Hematopoietic multipotent progenitor cell treated with erythropoietin and hydrocortisone succinate and interleukin-3 and kit ligand, for 6 days (in vitro differentiated cells): ENCODE data around the gene HMGXB4.
A peak's percentile ranks its signal among the peaks of the same experiment; 100 is the strongest.
"Not testable (repeated sequence)": the region's sequence is repeated elsewhere in the genome, so short reads cannot be mapped to it uniquely, and the experiment has no call there.

Source experiments
- DNase-seq: peaks from one replicate; pipeline ENCODE4 v3.0.0-alpha.2; 2015

HMGXB4 gene

GRCh38 chr22:35257321-35258190, at the start of gene HMGXB4:
HMGXB4 (plus strand) TSS chr22:35257493; CDS start chr22:35262391, 4,898 bp downstream.
- peak; percentile 96 for DNase-seq

GRCh38 chr22:35208003-35208402, 49.3 kb upstream of the HMGXB4 start:
- DNase-seq = no peak

- DNase-seq = peak; percentile 19
Observed at GRCh38 chr22:35209203-35209602, 48.1 kb upstream of the HMGXB4 start.

GRCh38 chr22:35212009-35212408, 45.3 kb upstream of the HMGXB4 start:
- DNase-seq = peak; percentile 42

- DNase-seq = no peak
Observed at GRCh38 chr22:35212996-35213395, 44.3 kb upstream of the HMGXB4 start.

- DNase-seq = no peak
Observed at GRCh38 chr22:35214968-35215367, 42.3 kb upstream of the HMGXB4 start.

- DNase-seq = peak; percentile 63
Observed at GRCh38 chr22:35215993-35216392, 41.3 kb upstream of the HMGXB4 start.

- no peak for DNase-seq
Observed at GRCh38 chr22:35217527-35217926, 39.8 kb upstream of the HMGXB4 start.

- no peak for DNase-seq
Observed at GRCh38 chr22:35218079-35218478, 39.2 kb upstream of the HMGXB4 start.

- DNase-seq = no peak
Observed at GRCh38 chr22:35219012-35219411, 38.3 kb upstream of the HMGXB4 start.

GRCh38 chr22:35220221-35220620, 37.1 kb upstream of the HMGXB4 start:
- DNase-seq = no peak

GRCh38 chr22:35225010-35225409, 32.3 kb upstream of the HMGXB4 start:
- DNase-seq = no peak

GRCh38 chr22:35226958-35227647, 30.2 kb upstream of the HMGXB4 start:
- no peak for DNase-seq

GRCh38 chr22:35229865-35230264, 27.4 kb upstream of the HMGXB4 start:
- DNase-seq = no peak

- no peak for DNase-seq
Observed at GRCh38 chr22:35230417-35230816, 26.9 kb upstream of the HMGXB4 start.

- DNase-seq = peak; percentile 15
Observed at GRCh38 chr22:35230839-35231584, 26.3 kb upstream of the HMGXB4 start.

- peak; percentile 86 for DNase-seq
Observed at GRCh38 chr22:35231585-35232084, 25.7 kb upstream of the HMGXB4 start.

- DNase-seq = not testable (repeated sequence)
Observed at GRCh38 chr22:35238749-35239148, 18.5 kb upstream of the HMGXB4 start.

- not testable (repeated sequence) for DNase-seq
Observed at GRCh38 chr22:35244507-35244906, 12.8 kb upstream of the HMGXB4 start.

- DNase-seq = no peak
Observed at GRCh38 chr22:35250156-35250555, 7.1 kb upstream of the HMGXB4 start.

- DNase-seq = no peak
Observed at GRCh38 chr22:35253946-35254345, 3.3 kb upstream of the HMGXB4 start.

- DNase-seq = no peak
Observed at GRCh38 chr22:35257002-35257320, 332 bp upstream of the HMGXB4 start.
